Spleen (tissue), 7 donors: Measurements from ENCODE around the gene KIF16B.

Experiments
- CTCF ChIP-seq, 11 experiments: fragments of 200-600 bp in 7 of 11; fragments of 450-650 bp in 4 of 11; sonication (generic) in 4 of 11; IDR thresholded peaks in 8 of 11; conservative IDR thresholded peaks in 3 of 11; 1 replicate in 7 of 11; 2 replicates in 4 of 11; pipeline versions ENCODE4 v1.4.0 to v1.8.0; 2016 to 2021; ENCODE audit warnings: antibody characterized with exemption in 11 of 11, inconsistent platforms in 4 of 11, mild to moderate bottlenecking in 1 of 11
- POLR2A ChIP-seq, 3 donors: fragments of 450-650 bp; IDR thresholded peaks; one replicate each; pipeline ENCODE4 v1.5.1; 2017; ENCODE audit warnings: antibody characterized with exemption in 3 of 3, mild to moderate bottlenecking in 1 of 3
- POLR2AphosphoS5 ChIP-seq, 3 donors: sonication (generic); formaldehyde crosslinking; IDR thresholded peaks; one replicate each; pipeline ENCODE4 v1.5.1; 2017; ENCODE audit warnings: antibody characterized with exemption in 3 of 3
- donor health status: DM: no; HTN: no; CAD: no; lungs with moderate emphysema.
- donor health status: DM: no; HTN: no; CAD: no.
- donor health status: DM: no; HTN: no; CAD: no.

GRCh38 chr20:16528078-16528477, 45.2 kb downstream of the KIF16B start:
- TF ChIP-seq CTCF (IDR thresholded peaks at IDR 0.05 in 8 of 11, conservative IDR thresholded peaks at IDR 0.05 in 3 of 11) (no peak), POLR2A (IDR thresholded peaks at IDR 0.05) (no peak), POLR2AphosphoS5 (IDR thresholded peaks at IDR 0.05) (no peak)
